HCT116 (cell line): Measurements from ENCODE around the gene SEMA6D. TPM values are rescaled to one million over a fixed set of nuclear protein-coding genes. Genes with fewer than 3 reads are reported as not detected.

Experiments
- ATAC-seq: fragments of 200-7000 bp; cut with Tn5 transposase; 2 replicates; pipeline ENCODE4 v1.9.1; 2020; ENCODE audit warnings: mild to moderate bottlenecking, moderate library complexity
- BruUV-seq: library from RNA; stranded (reverse); fragments of 400-500 nt; replicated peaks from 2 replicates; lab custom pipeline; 2021; lab: Mats Ljungman, UMichigan
- CTCF ChIA-PET: fragments of 300-600 bp; sonication (Branson Sonifier 250); formaldehyde crosslinking; loops from one replicate; lab custom pipeline; 2021; ENCODE audit warnings: antibody characterized with exemption; lab: Charles Lee
- POLR2A ChIA-PET: fragments of 300-600, 350-600 bp; sonication (Branson Sonifier 250); formaldehyde crosslinking; loops from one replicate; lab custom pipeline; 2021; ENCODE audit warnings: antibody characterized with exemption; lab: Charles Lee
- RAD21 ChIA-PET, 2 experiments: fragments of 300-600 bp; sonication (Branson Sonifier 250); formaldehyde crosslinking; loops; one replicate each; lab custom pipeline; 2023; ENCODE audit warnings: low total read pairs in 2 of 2; ENCODE audit not compliant: uncharacterized antibody in 2 of 2, unreplicated experiment in 2 of 2, low non-redundant PET in 1 of 2; lab: Charles Lee
- DNase-seq: peaks from one replicate; pipeline ENCODE4 v3.0.0-alpha.2; 2010; ENCODE audit warnings: low read depth, low spot score
- H2AFZ ChIP-seq: fragments of 200-600 bp; shearing (Covaris generic), sonication (generic); 2 replicates; pipeline ENCODE4 v1.6.1; 2017; ENCODE audit warnings: low read depth, mixed run types, mixed read lengths, antibody characterized with exemption, low read length; ENCODE audit not compliant: poor library complexity, severe bottlenecking
- H3K27ac ChIP-seq: 2 replicates; pipeline ENCODE4 v1.5.1; 2012; ENCODE audit warnings: low read depth, low read length
- H3K27me3 ChIP-seq: fragments of 200-600 bp; sonication (generic); 2 replicates; pipeline ENCODE4 v1.6.1; 2016; ENCODE audit warnings: mixed run types, low read length, mixed read lengths; ENCODE audit not compliant: insufficient read depth
- H3K36me3 ChIP-seq, 2 experiments: fragments of 200-500 bp in 1 of 2; fragments of 200-600 bp in 1 of 2; sonication (Bioruptor generic) in 1 of 2; sonication (generic) in 1 of 2; 2 replicates each; pipeline versions ENCODE4 v1.5.1 to v1.6.1; 2014 to 2016; ENCODE audit warnings: low read length in 2 of 2, inconsistent platforms in 1 of 2, mixed read lengths in 1 of 2, mixed run types in 1 of 2; ENCODE audit not compliant: insufficient read depth in 2 of 2, control insufficient read depth in 1 of 2
- H3K4me1 ChIP-seq, 2 experiments: fragments of 200-600 bp in 1 of 2; sonication (generic) in 1 of 2; 2 replicates each; pipeline versions ENCODE4 v1.5.1 to v1.6.1; 2012 to 2017; ENCODE audit warnings: low read length in 2 of 2, inconsistent platforms in 1 of 2, mild to moderate bottlenecking in 1 of 2, mixed read lengths in 1 of 2, mixed run types in 1 of 2, moderate library complexity in 1 of 2; ENCODE audit not compliant: insufficient read depth in 2 of 2, control insufficient read depth in 1 of 2
- H3K4me2 ChIP-seq: fragments of 200-600 bp; sonication (generic); 2 replicates; pipeline ENCODE4 v1.6.1; 2017; ENCODE audit warnings: mixed run types, low read length, mixed read lengths
- H3K4me3 ChIP-seq, 2 experiments: fragments of 200-600 bp in 1 of 2; sonication (generic) in 1 of 2; replicated peaks in 1 of 2; 2 replicates each; pipeline ENCODE4 v1.5.1; 2011 to 2016; ENCODE audit warnings: low read length in 2 of 2, control low read depth in 1 of 2, low read depth in 1 of 2, mild to moderate bottlenecking in 1 of 2, mixed read lengths in 1 of 2, mixed run types in 1 of 2
- H3K79me2 ChIP-seq: fragments of 200-600 bp; sonication (generic); 2 replicates; pipeline ENCODE4 v1.6.1; 2017; ENCODE audit warnings: mild to moderate bottlenecking, mixed run types, low read length, moderate library complexity, mixed read lengths; ENCODE audit not compliant: insufficient read depth
- H3K9ac ChIP-seq: fragments of 200-600 bp; sonication (generic); 2 replicates; pipeline ENCODE4 v1.6.1; 2016; ENCODE audit warnings: low read length, mixed read lengths
- H3K9me2 ChIP-seq: fragments of 200-600 bp; sonication (generic), shearing (Covaris generic); 2 replicates; pipeline ENCODE4 v1.6.1; 2017; ENCODE audit warnings: mixed run types, mild to moderate bottlenecking, moderate library complexity; ENCODE audit not compliant: insufficient read depth
- H3K9me3 ChIP-seq, 2 experiments: fragments of 200-500 bp in 1 of 2; fragments of 200-600 bp in 1 of 2; sonication (Bioruptor generic) in 1 of 2; sonication (generic) in 1 of 2; 2 replicates each; pipeline ENCODE4 v1.6.1; 2014 to 2017; ENCODE audit warnings: low read length in 2 of 2, mixed read lengths in 2 of 2, inconsistent platforms in 1 of 2, low read depth in 1 of 2, mild to moderate bottlenecking in 1 of 2, mixed run types in 1 of 2, moderate library complexity in 1 of 2; ENCODE audit not compliant: control insufficient read depth in 1 of 2, insufficient read depth in 1 of 2
- H4K20me1 ChIP-seq: fragments of 200-600 bp; sonication (generic), shearing (Covaris generic); 2 replicates; pipeline ENCODE4 v1.6.1; 2017; ENCODE audit warnings: mixed run types, mild to moderate bottlenecking, moderate library complexity; ENCODE audit not compliant: insufficient read depth
- CBX3 ChIP-seq: IDR thresholded peaks from 2 replicates; pipeline ENCODE4 v1.6.1; 2012; ENCODE audit warnings: low read depth
- CEBPB ChIP-seq: IDR thresholded peaks from 2 replicates; pipeline ENCODE4 v1.6.1; 2012; ENCODE audit warnings: low read depth
- ELF1 ChIP-seq: IDR thresholded peaks from 2 replicates; pipeline ENCODE4 v1.6.1; 2012; ENCODE audit warnings: low read depth, borderline replicate concordance
- EZH2 ChIP-seq: fragments of 200-600 bp; sonication (generic); IDR thresholded peaks from 2 replicates; pipeline ENCODE4 v1.6.1; 2017; ENCODE audit warnings: antibody characterized with exemption, mixed run types
- EZH2phosphoT487 ChIP-seq: fragments of 200-600 bp; IDR thresholded peaks from 2 replicates; pipeline ENCODE4 v1.6.1; 2018; ENCODE audit warnings: antibody characterized with exemption, borderline replicate concordance
- FOSL1 ChIP-seq: IDR thresholded peaks from 2 replicates; pipeline ENCODE4 v1.6.1; 2012; ENCODE audit warnings: low read depth
- JUND ChIP-seq: IDR thresholded peaks from 2 replicates; pipeline ENCODE4 v1.6.1; 2012
- MAX ChIP-seq: IDR thresholded peaks from 2 replicates; pipeline ENCODE4 v1.6.1; 2012
- POLR2A ChIP-seq: IDR thresholded peaks from 2 replicates; pipeline ENCODE4 v1.7.0; 2011; ENCODE audit warnings: borderline replicate concordance; ENCODE audit not compliant: insufficient read depth, insufficient read length; ENCODE audit errors: extremely low read depth
- POLR2AphosphoS5 ChIP-seq: IDR thresholded peaks from 2 replicates; pipeline ENCODE4 v1.6.1; 2011; ENCODE audit warnings: mild to moderate bottlenecking, low read depth, low read length, moderate library complexity
- RAD21 ChIP-seq: IDR thresholded peaks from 2 replicates; pipeline ENCODE4 v1.6.1; 2012; ENCODE audit warnings: low read depth, mild to moderate bottlenecking
- SIN3A ChIP-seq: IDR thresholded peaks from 2 replicates; pipeline ENCODE4 v1.6.1; 2012; ENCODE audit warnings: low read depth
- SP1 ChIP-seq: IDR thresholded peaks from 2 replicates; pipeline ENCODE4 v1.6.1; 2012; ENCODE audit warnings: low read depth
- SRF ChIP-seq: IDR thresholded peaks from 2 replicates; pipeline ENCODE4 v1.6.1; 2012; ENCODE audit warnings: low read depth
- TCF7L2 ChIP-seq: IDR thresholded peaks from 2 replicates; pipeline ENCODE4 v1.7.0; 2011; ENCODE audit warnings: borderline replicate concordance, inconsistent platforms; ENCODE audit not compliant: insufficient read depth, insufficient read length; ENCODE audit errors: extremely low read depth
- ZBTB33 ChIP-seq: IDR thresholded peaks from 2 replicates; pipeline ENCODE4 v1.6.1; 2011; ENCODE audit warnings: mild to moderate bottlenecking, low read length, moderate library complexity; ENCODE audit not compliant: insufficient replicate concordance; ENCODE audit errors: extremely low read depth
- ZNF274 ChIP-seq: fragments of 200-500 bp; sonication (Bioruptor generic); IDR thresholded peaks from 2 replicates; pipeline ENCODE4 v1.6.1; 2014; ENCODE audit warnings: mild to moderate bottlenecking, low read depth, low read length, inconsistent platforms
- intact Hi-C: fragments of 100-400 bp; cut with micrococcal nuclease; formaldehyde crosslinking; loops from 2 replicates; pipeline ENCODE4 v1.10.0; 2022
- total RNA-seq: library from RNA; stranded (reverse); gene quantifications from one replicate; pipeline ENCODE4 v1.2.1, GENCODE V29; 2021; ENCODE audit not compliant: unreplicated experiment
- TF ChIP-seq, protein P1 (sequence below), 3 experiments: fragments of 200-600 bp in 1 of 3; sonication (generic) in 1 of 3; IDR thresholded peaks in 2 of 3; conservative IDR thresholded peaks in 1 of 3; 2 replicates each; pipeline ENCODE4 v1.5.1; 2012 to 2017; ENCODE audit warnings: low read depth in 2 of 3, low read length in 2 of 3, antibody characterized with exemption in 1 of 3, borderline replicate concordance in 1 of 3, control low read depth in 1 of 3, mild to moderate bottlenecking in 1 of 3, mixed read lengths in 1 of 3, mixed run types in 1 of 3, moderate library complexity in 1 of 3; ENCODE audit not compliant: insufficient read depth in 1 of 3
- TF ChIP-seq, protein P2 (sequence below): IDR thresholded peaks from 2 replicates; pipeline ENCODE4 v1.6.1; 2012; ENCODE audit warnings: low read depth
- TF ChIP-seq, protein P3 (sequence below): IDR thresholded peaks from 2 replicates; pipeline ENCODE4 v1.6.1; 2012

SEMA6D gene
- total RNA-seq, 1 experiment from 2014 or later, result 0.02 TPM

- no peak overlapping the region for H3K9ac ChIP-seq
- no peaks in the 10 kb centered on the region for H3K4me1 ChIP-seq
- no peaks in the 10 kb centered on the region for H3K79me2 ChIP-seq
- H3K9me3 ChIP-seq, result peaks cover 0 to 34% of the 10 kb centered on the region in 2 experiments; a peak in 2 of 4 replicates
- H3K27ac ChIP-seq, result no peak overlapping the region
- ATAC-seq (no peak), DNase-seq (no peak)
- intact Hi-C loops, result no loop called here
- RAD21 ChIA-PET, result no interaction called here
- H2AFZ ChIP-seq, result no peak overlapping the region
- no peak overlapping the region for H3K4me2 ChIP-seq
- no peak overlapping the region for H3K4me3 ChIP-seq
- no peaks in the 10 kb centered on the region for H4K20me1 ChIP-seq
- H3K9me2 ChIP-seq, result no peaks in the 10 kb centered on the region
- H3K36me3 ChIP-seq, result no peaks in the 10 kb centered on the region
- CTCF ChIA-PET, result no interaction called here
- no TSS peak for BruUV-seq
- POLR2A ChIA-PET, result no interaction called here
- TF ChIP-seq, protein P1, sequence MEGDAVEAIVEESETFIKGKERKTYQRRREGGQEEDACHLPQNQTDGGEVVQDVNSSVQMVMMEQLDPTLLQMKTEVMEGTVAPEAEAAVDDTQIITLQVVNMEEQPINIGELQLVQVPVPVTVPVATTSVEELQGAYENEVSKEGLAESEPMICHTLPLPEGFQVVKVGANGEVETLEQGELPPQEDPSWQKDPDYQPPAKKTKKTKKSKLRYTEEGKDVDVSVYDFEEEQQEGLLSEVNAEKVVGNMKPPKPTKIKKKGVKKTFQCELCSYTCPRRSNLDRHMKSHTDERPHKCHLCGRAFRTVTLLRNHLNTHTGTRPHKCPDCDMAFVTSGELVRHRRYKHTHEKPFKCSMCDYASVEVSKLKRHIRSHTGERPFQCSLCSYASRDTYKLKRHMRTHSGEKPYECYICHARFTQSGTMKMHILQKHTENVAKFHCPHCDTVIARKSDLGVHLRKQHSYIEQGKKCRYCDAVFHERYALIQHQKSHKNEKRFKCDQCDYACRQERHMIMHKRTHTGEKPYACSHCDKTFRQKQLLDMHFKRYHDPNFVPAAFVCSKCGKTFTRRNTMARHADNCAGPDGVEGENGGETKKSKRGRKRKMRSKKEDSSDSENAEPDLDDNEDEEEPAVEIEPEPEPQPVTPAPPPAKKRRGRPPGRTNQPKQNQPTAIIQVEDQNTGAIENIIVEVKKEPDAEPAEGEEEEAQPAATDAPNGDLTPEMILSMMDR (IDR thresholded peaks at IDR 0.05 in 2 of 3, conservative IDR thresholded peaks at IDR 0.05 in 1 of 3; ENCODE audit: borderline replicate concordance in 1 of 3, insufficient read depth in 1 of 3, low read depth in 2 of 3, low read length in 2 of 3), result no peak
- TF ChIP-seq SRF, result no peak
- TF ChIP-seq ZBTB33, result no peak
- TF ChIP-seq POLR2A, result no peak
- no peak for TF ChIP-seq MAX
- no peak for TF ChIP-seq POLR2AphosphoS5
- TF ChIP-seq SP1, result no peak
- TF ChIP-seq, protein P2, sequence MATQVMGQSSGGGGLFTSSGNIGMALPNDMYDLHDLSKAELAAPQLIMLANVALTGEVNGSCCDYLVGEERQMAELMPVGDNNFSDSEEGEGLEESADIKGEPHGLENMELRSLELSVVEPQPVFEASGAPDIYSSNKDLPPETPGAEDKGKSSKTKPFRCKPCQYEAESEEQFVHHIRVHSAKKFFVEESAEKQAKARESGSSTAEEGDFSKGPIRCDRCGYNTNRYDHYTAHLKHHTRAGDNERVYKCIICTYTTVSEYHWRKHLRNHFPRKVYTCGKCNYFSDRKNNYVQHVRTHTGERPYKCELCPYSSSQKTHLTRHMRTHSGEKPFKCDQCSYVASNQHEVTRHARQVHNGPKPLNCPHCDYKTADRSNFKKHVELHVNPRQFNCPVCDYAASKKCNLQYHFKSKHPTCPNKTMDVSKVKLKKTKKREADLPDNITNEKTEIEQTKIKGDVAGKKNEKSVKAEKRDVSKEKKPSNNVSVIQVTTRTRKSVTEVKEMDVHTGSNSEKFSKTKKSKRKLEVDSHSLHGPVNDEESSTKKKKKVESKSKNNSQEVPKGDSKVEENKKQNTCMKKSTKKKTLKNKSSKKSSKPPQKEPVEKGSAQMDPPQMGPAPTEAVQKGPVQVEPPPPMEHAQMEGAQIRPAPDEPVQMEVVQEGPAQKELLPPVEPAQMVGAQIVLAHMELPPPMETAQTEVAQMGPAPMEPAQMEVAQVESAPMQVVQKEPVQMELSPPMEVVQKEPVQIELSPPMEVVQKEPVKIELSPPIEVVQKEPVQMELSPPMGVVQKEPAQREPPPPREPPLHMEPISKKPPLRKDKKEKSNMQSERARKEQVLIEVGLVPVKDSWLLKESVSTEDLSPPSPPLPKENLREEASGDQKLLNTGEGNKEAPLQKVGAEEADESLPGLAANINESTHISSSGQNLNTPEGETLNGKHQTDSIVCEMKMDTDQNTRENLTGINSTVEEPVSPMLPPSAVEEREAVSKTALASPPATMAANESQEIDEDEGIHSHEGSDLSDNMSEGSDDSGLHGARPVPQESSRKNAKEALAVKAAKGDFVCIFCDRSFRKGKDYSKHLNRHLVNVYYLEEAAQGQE, result no peak
- TF ChIP-seq ELF1, result no peak
- no peak for TF ChIP-seq EZH2phosphoT487
- TF ChIP-seq TCF7L2, result no peak
- TF ChIP-seq SIN3A, result no peak
- TF ChIP-seq RAD21, result no peak
- no peak for TF ChIP-seq JUND
- no peak for TF ChIP-seq CEBPB
- TF ChIP-seq, protein P3, sequence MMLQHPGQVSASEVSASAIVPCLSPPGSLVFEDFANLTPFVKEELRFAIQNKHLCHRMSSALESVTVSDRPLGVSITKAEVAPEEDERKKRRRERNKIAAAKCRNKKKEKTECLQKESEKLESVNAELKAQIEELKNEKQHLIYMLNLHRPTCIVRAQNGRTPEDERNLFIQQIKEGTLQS, result no peak
- no peak for TF ChIP-seq FOSL1
- TF ChIP-seq CBX3, result no peak
- TF ChIP-seq EZH2, result no peak
- no peak for TF ChIP-seq ZNF274
- H3K27me3 ChIP-seq, result no peaks in the 10 kb centered on the region
Measured at GRCh38 chr15:47726399-47726823, 9.1 kb downstream of the SEMA6D start.
